K562 (cell line): Measurements from ENCODE around the gene FAM161B. TPM values are rescaled to one million over a fixed set of nuclear protein-coding genes. Genes with fewer than 3 reads are reported as not detected.

Experiments
- ATAC-seq: fragments of 200-7000 bp; cut with Tn5 transposase; 3 replicates; pipeline ENCODE4 v1.9.1; 2020; ENCODE audit warnings: moderate library complexity
- BruUV-seq: library from RNA; stranded (reverse); fragments of 400-500 nt; replicated peaks from 2 replicates; lab custom pipeline; 2021; lab: Mats Ljungman, UMichigan
- CTCF ChIA-PET: fragments of 300-600 bp; formaldehyde crosslinking; extraction: SDS; loops from one replicate; lab custom pipeline; 2021; ENCODE audit warnings: low intra/inter-chr PET ratio; lab: Yijun Ruan, JAX
- POLR2A ChIA-PET: fragments of 300-600, 350-650 bp; sonication (Branson Sonifier 250); formaldehyde crosslinking; extraction: SDS; loops from one replicate; lab custom pipeline; 2021; ENCODE audit warnings: antibody characterized with exemption, inconsistent platforms; lab: Yijun Ruan, JAX
- DNase-seq, 4 experiments: peaks; one replicate each; pipeline versions ENCODE4 v3.0.0 to v3.0.0-alpha.2; 2011 to 2018; ENCODE audit warnings: low spot score in 3 of 4, mixed read lengths in 3 of 4; ENCODE audit errors: extremely low read depth in 1 of 4
- FAIRE-seq: peaks from 2 replicates; lab custom pipeline; 2011; peaks lifted over from hg19 to GRCh38; lab: Jason Lieb, UNC
- H2AFZ ChIP-seq: 2 replicates; pipeline ENCODE4 v1.6.0; 2011; ENCODE audit warnings: low read depth, low read length, control low read depth, inconsistent platforms
- H3K27ac ChIP-seq: fragments of 200-600 bp; 3 replicates; pipeline ENCODE4 v1.8.0; 2011; ENCODE audit warnings: low read depth, mild to moderate bottlenecking, control low read depth, inconsistent platforms, low read length, moderate library complexity, mixed read lengths; ENCODE audit errors: extremely low read depth
- H3K27me3 ChIP-seq, 2 experiments: fragments of 300-600 bp in 1 of 2; 2 replicates in 1 of 2; 3 replicates in 1 of 2; pipeline versions ENCODE4 v1.6.0 to v1.8.0; 2011; ENCODE audit warnings: inconsistent platforms in 2 of 2, low read length in 2 of 2, mild to moderate bottlenecking in 1 of 2, mixed read lengths in 1 of 2, moderate library complexity in 1 of 2; ENCODE audit not compliant: control insufficient read depth in 2 of 2, insufficient read depth in 2 of 2
- H3K36me3 ChIP-seq: fragments of 300-600 bp; 3 replicates; pipeline ENCODE4 v1.8.0; 2011; ENCODE audit warnings: mild to moderate bottlenecking, low read length, inconsistent platforms; ENCODE audit not compliant: control insufficient read depth, insufficient read depth
- H3K4me1 ChIP-seq, 2 experiments: fragments of 200-600 bp in 1 of 2; replicated peaks in 1 of 2; 2 replicates in 1 of 2; 3 replicates in 1 of 2; pipeline versions ENCODE4 v1.5.1 to v1.8.0; 2011; ENCODE audit warnings: inconsistent platforms in 2 of 2, low read length in 2 of 2, mild to moderate bottlenecking in 1 of 2, mixed read lengths in 1 of 2, moderate library complexity in 1 of 2; ENCODE audit not compliant: control insufficient read depth in 2 of 2, insufficient read depth in 2 of 2
- H3K4me2 ChIP-seq: 2 replicates; pipeline ENCODE4 v1.6.1; 2011; ENCODE audit warnings: low read length, control low read depth, inconsistent platforms, mixed read lengths; ENCODE audit not compliant: insufficient read depth
- H3K4me3 ChIP-seq: fragments of 200-600 bp; sonication (generic), shearing (Covaris generic); 2 replicates; pipeline ENCODE4 v1.5.1; 2016; ENCODE audit warnings: control low read depth, inconsistent platforms
- H3K79me2 ChIP-seq: fragments of 200-600 bp; 3 replicates; pipeline ENCODE4 v1.8.0; 2011; ENCODE audit warnings: low read length, inconsistent platforms; ENCODE audit not compliant: control insufficient read depth, insufficient read depth
- H3K9ac ChIP-seq, 2 experiments: 2 replicates each; pipeline versions ENCODE4 v1.6.0 to v1.6.1; 2011; ENCODE audit warnings: low read depth in 2 of 2, low read length in 2 of 2, control low read depth in 1 of 2, inconsistent platforms in 1 of 2, mild to moderate bottlenecking in 1 of 2, mixed read lengths in 1 of 2; ENCODE audit not compliant: insufficient read depth in 1 of 2
- H3K9me1 ChIP-seq: one replicate; pipeline ENCODE4 v1.6.0; 2011; ENCODE audit warnings: inconsistent platforms, mild to moderate bottlenecking, low read length, moderate library complexity; ENCODE audit not compliant: control insufficient read depth, insufficient read depth
- H3K9me3 ChIP-seq: replicated peaks from 2 replicates; pipeline ENCODE4 v1.5.1; 2011; ENCODE audit warnings: low read depth, low read length, inconsistent platforms; ENCODE audit not compliant: control insufficient read depth, insufficient read depth
- H4K20me1 ChIP-seq: replicated peaks from 2 replicates; pipeline ENCODE4 v1.6.1; 2011; ENCODE audit warnings: low read length, inconsistent platforms, mixed read lengths; ENCODE audit not compliant: control insufficient read depth, insufficient read depth
- BRF1 ChIP-seq: IDR thresholded peaks from 3 replicates; pipeline ENCODE4 v1.6.1; 2011; ENCODE audit warnings: borderline replicate concordance, mild to moderate bottlenecking; ENCODE audit not compliant: insufficient read length; ENCODE audit errors: extremely low read depth
- C11orf30 ChIP-seq: fragments of 450-650 bp; IDR thresholded peaks from 2 replicates; pipeline ENCODE4 v1.6.1; 2016; ENCODE audit warnings: low read depth, mild to moderate bottlenecking
- ERF ChIP-seq: fragments of 450-650 bp; formaldehyde crosslinking; IDR thresholded peaks from 2 replicates; pipeline ENCODE4 v1.4.0; 2020; ENCODE audit warnings: mild to moderate bottlenecking, mixed read lengths
- HCFC1 ChIP-seq: IDR thresholded peaks from 2 replicates; pipeline ENCODE4 v1.6.1; 2012; ENCODE audit warnings: low read depth, low read length, improper control_type of control experiment
- HNRNPK ChIP-seq: fragments of 200-400 bp; formaldehyde crosslinking; IDR thresholded peaks from one replicate; pipeline ENCODE4 v1.6.1; 2018; ENCODE audit warnings: mild to moderate bottlenecking, low read depth, low read length; ENCODE audit not compliant: poor library complexity, severe bottlenecking
- MEF2A ChIP-seq: IDR thresholded peaks from 2 replicates; pipeline ENCODE4 v1.6.1; 2011; ENCODE audit warnings: low read depth, mild to moderate bottlenecking, low read length, moderate library complexity; ENCODE audit not compliant: control insufficient read depth
- MEF2D ChIP-seq: conservative IDR thresholded peaks from 2 replicates; pipeline ENCODE4 v1.6.1; 2016; ENCODE audit warnings: low read depth, missing genetic modification characterization, missing compliant biosample characterization
- NCOA2 ChIP-seq, 2 experiments: fragments of 450-650 bp; IDR thresholded peaks; 2 replicates each; pipeline ENCODE4 v1.6.1; 2018; ENCODE audit warnings: mild to moderate bottlenecking in 2 of 2, moderate library complexity in 1 of 2; ENCODE audit not compliant: partially characterized antibody in 2 of 2
- NR2C1 ChIP-seq, 2 experiments: fragments of 450-650 bp; IDR thresholded peaks; 2 replicates each; pipeline ENCODE4 v1.6.1; 2017; ENCODE audit warnings: mild to moderate bottlenecking in 2 of 2, antibody characterized with exemption in 1 of 2, inconsistent platforms in 1 of 2, missing compliant biosample characterization in 1 of 2, missing genetic modification characterization in 1 of 2
- PHTF2 ChIP-seq: fragments of 250-450 bp; sonication (Bioruptor Pico); IDR thresholded peaks from 2 replicates; pipeline ENCODE4 v1.5.0; 2021; ENCODE audit warnings: mild to moderate bottlenecking
- RHOXF2B ChIP-seq: fragments of 250-450 bp; sonication (Bioruptor Pico); conservative IDR thresholded peaks from 2 replicates; pipeline ENCODE4 v1.5.1; 2021
- SIX5 ChIP-seq, 2 experiments: IDR thresholded peaks; 2 replicates each; pipeline ENCODE4 v1.6.1; 2011; ENCODE audit warnings: low read length in 2 of 2, borderline replicate concordance in 1 of 2, low read depth in 1 of 2, mild to moderate bottlenecking in 1 of 2, moderate library complexity in 1 of 2; ENCODE audit not compliant: insufficient read depth in 1 of 2
- SRF ChIP-seq, 2 experiments: fragments of 250-450, 450-650 bp in 1 of 2; sonication (Bioruptor Pico) in 1 of 2; sonication (generic) in 1 of 2; formaldehyde crosslinking; IDR thresholded peaks; 2 replicates each; pipeline versions ENCODE4 v1.5.0 to v1.5.1; 2020 to 2022; ENCODE audit warnings: mild to moderate bottlenecking in 1 of 2, missing genetic modification reagents in 1 of 2
- ZNF174 ChIP-seq: fragments of 250-450 bp; sonication (Bioruptor Pico); IDR thresholded peaks from 2 replicates; pipeline ENCODE4 v1.4.0; 2020; ENCODE audit warnings: mild to moderate bottlenecking
- ZNF197 ChIP-seq: fragments of 200-800 bp; sonication (Bioruptor generic); IDR thresholded peaks from 2 replicates; pipeline ENCODE4 v1.6.1; 2016; ENCODE audit warnings: low read depth, missing genetic modification characterization, missing compliant biosample characterization
- ZNF263 ChIP-seq: sonication (generic); formaldehyde crosslinking; IDR thresholded peaks from 2 replicates; pipeline ENCODE4 v1.8.0; 2022; ENCODE audit warnings: mild to moderate bottlenecking, missing genetic modification reagents, borderline replicate concordance
- ZNF347 ChIP-seq: fragments of 450-650 bp; formaldehyde crosslinking; IDR thresholded peaks from 2 replicates; pipeline ENCODE4 v1.4.0; 2020; ENCODE audit warnings: low read depth, mild to moderate bottlenecking, moderate library complexity
- WGBS: fragments of 100-300 bp; shearing (Covaris generic); methylation state at CpG from one replicate; pipeline ENCODE4 v1.1.6; 2016; ENCODE audit warnings: low coverage, mixed read lengths; ENCODE audit not compliant: insufficient coverage; ENCODE audit errors: missing lambda C conversion rate; 5-methylcytosine and 5-hydroxymethylcytosine counted together
- in situ Hi-C: fragments of 300-500 bp; cut with MboI; formaldehyde crosslinking; loops from 4 replicates; pipeline ENCODE4 v1.15.0; 2018; ENCODE audit warnings: inconsistent platforms, mixed read lengths
- intact Hi-C: fragments of 100-400 bp; cut with micrococcal nuclease; formaldehyde crosslinking; loops from 2 replicates; pipeline ENCODE4 v1.14.2; 2022
- polyA plus RNA-seq, 8 experiments: library from polyadenylated mRNA; depleted of rRNA in 4 of 8; stranded (reverse) in 5 of 8; unstranded in 3 of 8; fragments of >200 nt; fragmentation: Nextera tagmentation in 2 of 8; fragmentation: Illumina TruSeq in 1 of 8; extraction: Ambion mirVana in 2 of 8; extraction: Trizol in 1 of 8; gene quantifications; 2 replicates each; pipeline versions ENCODE4 v1.2.1 to v1.2.3, GENCODE V29; 2011 to 2014; ENCODE audit warnings: inconsistent platforms in 1 of 8, missing spikeins in 1 of 8
- total RNA-seq, 7 experiments: library from RNA; depleted of rRNA in 6 of 7; stranded (reverse); fragments of >200 nt in 6 of 7; fragmentation: Illumina TruSeq in 2 of 7; extraction: Trizol in 2 of 7; gene quantifications; 2 replicates each; pipeline versions ENCODE4 v1.2.1 to v1.2.3, GENCODE V29; 2011 to 2021; ENCODE audit warnings: low replicate concordance in 1 of 7
- TF ChIP-seq, protein P1 (sequence below): fragments of 200-800 bp; sonication (Bioruptor generic); IDR thresholded peaks from 2 replicates; pipeline ENCODE4 v1.6.1; 2017; ENCODE audit warnings: missing genetic modification characterization, missing compliant biosample characterization
- TF ChIP-seq, protein P2 (sequence below): fragments of 250-450 bp; sonication (Bioruptor Pico); IDR thresholded peaks from 2 replicates; pipeline ENCODE4 v1.9.0; 2021; ENCODE audit warnings: mild to moderate bottlenecking
- TF ChIP-seq, protein P3 (sequence below): fragments of 450-650 bp; formaldehyde crosslinking; IDR thresholded peaks from 2 replicates; pipeline ENCODE4 v1.4.0; 2022; ENCODE audit warnings: mild to moderate bottlenecking, moderate library complexity

The FAM161B gene
- total and polyA plus RNA-seq, 9 of the 15 experiments (the other 6 are each of a cell fraction or from before 2014, with no cell fraction given), result 0.15 to 1.3 (median 0.84) TPM

DNA sequence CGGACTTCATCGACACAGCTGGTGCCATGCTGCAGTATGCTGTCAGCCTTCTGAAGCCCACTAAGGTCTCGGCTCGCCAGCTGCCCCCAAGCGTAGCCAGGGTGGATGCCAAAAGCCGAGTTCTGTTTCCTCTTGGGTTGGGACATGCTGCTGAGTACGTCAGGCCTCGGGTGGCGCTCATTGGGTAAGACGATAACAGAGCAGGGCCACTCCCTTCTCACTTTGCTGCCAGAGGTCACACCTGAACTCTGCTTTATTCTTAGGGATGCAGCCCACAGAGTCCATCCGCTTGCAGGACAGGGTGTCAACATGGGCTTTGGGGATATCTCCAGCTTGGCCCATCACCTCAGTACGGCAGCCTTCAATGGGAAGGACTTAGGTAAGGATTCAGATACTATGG lies 11.3 kb upstream of the FAM161B start:
- 84% methylated on average over 12 of the region's 12 CpGs for WGBS
- H3K4me1 ChIP-seq, result no peaks in the 10 kb centered on the region
- H3K9me3 ChIP-seq, result no peaks in the 10 kb centered on the region
- no peak for DNase-seq
- peaks cover 73% of the 10 kb centered on the region; the same call in 2 of the 3 replicates for H3K36me3 ChIP-seq
- no peak overlapping the region for H3K4me2 ChIP-seq
- ChIA-PET CTCF (no interaction called here), POLR2A (interaction anchor here (1.1 to 2.0 kb wide), 3 partner anchors 9 to 63 kb away, joined by 3 to 5 read pairs (median 3); no protein-coding TSS in a partner anchor)
- H3K4me3 ChIP-seq, result no peak overlapping the region
- intact Hi-C loops, result no loop called here
- BruUV-seq, result no TSS peak
- in situ Hi-C loops, result no loop called here
- TF ChIP-seq NCOA2 (IDR thresholded peaks at IDR 0.05; ENCODE audit: partially characterized antibody in 2 of 2), result no peak
- no peak for TF ChIP-seq SIX5 (IDR thresholded peaks at IDR 0.05; ENCODE audit: borderline replicate concordance in 1 of 2, insufficient read depth in 1 of 2, low read depth in 1 of 2, low read length in 2 of 2)
- no peak for TF ChIP-seq ZNF197 (CRISPR knock-in tag)
- no peak for TF ChIP-seq ZNF347
- no peak for TF ChIP-seq ZNF174 (CRISPR knock-in tag)
- no peak for TF ChIP-seq C11orf30
- TF ChIP-seq, protein P1, sequence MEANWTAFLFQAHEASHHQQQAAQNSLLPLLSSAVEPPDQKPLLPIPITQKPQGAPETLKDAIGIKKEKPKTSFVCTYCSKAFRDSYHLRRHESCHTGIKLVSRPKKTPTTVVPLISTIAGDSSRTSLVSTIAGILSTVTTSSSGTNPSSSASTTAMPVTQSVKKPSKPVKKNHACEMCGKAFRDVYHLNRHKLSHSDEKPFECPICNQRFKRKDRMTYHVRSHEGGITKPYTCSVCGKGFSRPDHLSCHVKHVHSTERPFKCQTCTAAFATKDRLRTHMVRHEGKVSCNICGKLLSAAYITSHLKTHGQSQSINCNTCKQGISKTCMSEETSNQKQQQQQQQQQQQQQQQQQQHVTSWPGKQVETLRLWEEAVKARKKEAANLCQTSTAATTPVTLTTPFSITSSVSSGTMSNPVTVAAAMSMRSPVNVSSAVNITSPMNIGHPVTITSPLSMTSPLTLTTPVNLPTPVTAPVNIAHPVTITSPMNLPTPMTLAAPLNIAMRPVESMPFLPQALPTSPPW, result no peak
- no peak for TF ChIP-seq ZNF263 (CRISPR knock-in tag)
- no peak for TF ChIP-seq HCFC1
- TF ChIP-seq RHOXF2B (CRISPR knock-in tag), result no peak
- TF ChIP-seq ERF, result no peak
- TF ChIP-seq BRF1, result no peak
- TF ChIP-seq, protein P2, sequence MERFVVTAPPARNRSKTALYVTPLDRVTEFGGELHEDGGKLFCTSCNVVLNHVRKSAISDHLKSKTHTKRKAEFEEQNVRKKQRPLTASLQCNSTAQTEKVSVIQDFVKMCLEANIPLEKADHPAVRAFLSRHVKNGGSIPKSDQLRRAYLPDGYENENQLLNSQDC (CRISPR knock-in tag), result no peak
- no peak for TF ChIP-seq MEF2D (tag)
- no peak for TF ChIP-seq NR2C1 (IDR thresholded peaks at IDR 0.05)
- TF ChIP-seq NR2C1 (tag; IDR thresholded peaks at IDR 0.05), result no peak
- no peak for TF ChIP-seq PHTF2
- no peak for TF ChIP-seq MEF2A
- TF ChIP-seq HNRNPK, result no peak
- TF ChIP-seq, protein P3, sequence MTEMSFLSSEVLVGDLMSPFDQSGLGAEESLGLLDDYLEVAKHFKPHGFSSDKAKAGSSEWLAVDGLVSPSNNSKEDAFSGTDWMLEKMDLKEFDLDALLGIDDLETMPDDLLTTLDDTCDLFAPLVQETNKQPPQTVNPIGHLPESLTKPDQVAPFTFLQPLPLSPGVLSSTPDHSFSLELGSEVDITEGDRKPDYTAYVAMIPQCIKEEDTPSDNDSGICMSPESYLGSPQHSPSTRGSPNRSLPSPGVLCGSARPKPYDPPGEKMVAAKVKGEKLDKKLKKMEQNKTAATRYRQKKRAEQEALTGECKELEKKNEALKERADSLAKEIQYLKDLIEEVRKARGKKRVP (CRISPR knock-in tag), result no peak
- no peak for TF ChIP-seq SRF (CRISPR knock-in tag; IDR thresholded peaks at IDR 0.05)
- FAIRE-seq, result no peak
- H3K79me2 ChIP-seq, result no peaks in the 10 kb centered on the region
- H4K20me1 ChIP-seq, result no peaks in the 10 kb centered on the region
- no peak overlapping the region for H3K9ac ChIP-seq
- no peak for ATAC-seq
- H3K27me3 ChIP-seq, result no peaks in the 10 kb centered on the region
- H3K9me1 ChIP-seq, result no peaks in the 10 kb centered on the region
- no peak overlapping the region for H2AFZ ChIP-seq
- H3K27ac ChIP-seq, result no peak overlapping the region
